ENCODE measurements around the gene CCDC197.

- TF ChIP-seq CTCF (tag by site-specific recombination; IDR thresholded peaks at IDR 0.05) (no peak), ZNF768 (tag by site-specific recombination; IDR thresholded peaks at IDR 0.05) (no peak), ZNF639 (tag by site-specific recombination; IDR thresholded peaks at IDR 0.05) (no peak), ZNF701 (tag by site-specific recombination; IDR thresholded peaks at IDR 0.05) (no peak), ZNF184 (tag by site-specific recombination; IDR thresholded peaks at IDR 0.05) (no peak), YY1 (tag by site-specific recombination; IDR thresholded peaks at IDR 0.05) (no peak), SP2 (tag by site-specific recombination; IDR thresholded peaks at IDR 0.05) (no peak), ZSCAN23 (tag by site-specific recombination; IDR thresholded peaks at IDR 0.05) (no peak), GLIS1 (tag by site-specific recombination; IDR thresholded peaks at IDR 0.05) (no peak)
Observed at GRCh38 chr14:94009767-94010166, 12.7 kb downstream of the CCDC197 start.
